Measurements from ENCODE around the gene TMEM81.

GRCh38 chr1:205109711-205110110 is 25.5 kb upstream of the TMEM81 start:
- no peak for TF ChIP-seq REST (IDR thresholded peaks at IDR 0.05; ENCODE audit: low read depth)
- TF ChIP-seq EGR1 (IDR thresholded peaks at IDR 0.05): no peak
- no peak for TF ChIP-seq TEAD4 (IDR thresholded peaks at IDR 0.05)
- TF ChIP-seq RAD21 (IDR thresholded peaks at IDR 0.05; ENCODE audit: low read depth): no peak
- no peak for TF ChIP-seq CEBPB (IDR thresholded peaks at IDR 0.05)
- no peak for TF ChIP-seq EP300 (IDR thresholded peaks at IDR 0.05; ENCODE audit: borderline replicate concordance)
- TF ChIP-seq TAF1 (IDR thresholded peaks at IDR 0.05; ENCODE audit: low read depth): no peak
- no peak for TF ChIP-seq USF1 (IDR thresholded peaks at IDR 0.05)
- TF ChIP-seq TCF12 (IDR thresholded peaks at IDR 0.05; ENCODE audit: low read depth): no peak
- no peak for TF ChIP-seq YY1 (IDR thresholded peaks at IDR 0.05; ENCODE audit: low read depth)
- TF ChIP-seq FOXM1 (IDR thresholded peaks at IDR 0.05; ENCODE audit: borderline replicate concordance, low read depth): no peak
- TF ChIP-seq CREB1 (IDR thresholded peaks at IDR 0.05; ENCODE audit: low read depth): no peak
- no peak for TF ChIP-seq ZBTB7A (IDR thresholded peaks at IDR 0.05; ENCODE audit: low read depth)
- TF ChIP-seq MAX (IDR thresholded peaks at IDR 0.05): no peak
